Measurements from ENCODE around the gene TAL1.
"Not testable (repeated sequence)": the region's sequence is repeated elsewhere in the genome, so short reads cannot be mapped to it uniquely, and the experiment has no call there.

The TAL1 gene

GRCh38 chr1:47232187-47232874 lies at the start of gene TAL1:
Gene TAL1, minus strand, starts transcription at chr1:47232225. Its CDS starts 6,337 bp downstream, at chr1:47225888.
- no peak for DNase-seq (ENCODE audit: low read depth in 2 of 2)

DNA sequence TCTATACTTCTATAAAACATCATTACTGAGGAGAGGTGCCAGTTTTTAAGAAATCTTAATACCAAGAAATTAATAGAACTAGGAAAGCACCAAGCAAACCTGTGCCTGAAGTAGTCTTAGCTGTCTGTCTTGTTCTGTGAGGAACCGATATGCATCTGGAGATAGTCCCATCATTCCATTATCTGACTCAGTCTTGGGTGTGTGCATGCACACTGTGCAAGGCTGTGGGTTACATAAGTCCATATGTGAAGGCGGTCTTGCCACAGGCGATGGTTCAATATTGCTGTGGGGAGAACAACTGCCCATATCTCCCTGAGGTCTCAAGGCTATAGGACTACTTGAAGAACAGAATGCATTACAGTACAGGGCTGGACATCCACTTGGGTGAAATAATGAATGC lies 48.1 kb upstream of the TAL1 start:
- DNase-seq (ENCODE audit: low read depth in 2 of 2), result no peak

GRCh38 chr1:47276850-47277249 lies 44.8 kb upstream of the TAL1 start:
- DNase-seq (ENCODE audit: low read depth in 2 of 2), result no peak

DNA sequence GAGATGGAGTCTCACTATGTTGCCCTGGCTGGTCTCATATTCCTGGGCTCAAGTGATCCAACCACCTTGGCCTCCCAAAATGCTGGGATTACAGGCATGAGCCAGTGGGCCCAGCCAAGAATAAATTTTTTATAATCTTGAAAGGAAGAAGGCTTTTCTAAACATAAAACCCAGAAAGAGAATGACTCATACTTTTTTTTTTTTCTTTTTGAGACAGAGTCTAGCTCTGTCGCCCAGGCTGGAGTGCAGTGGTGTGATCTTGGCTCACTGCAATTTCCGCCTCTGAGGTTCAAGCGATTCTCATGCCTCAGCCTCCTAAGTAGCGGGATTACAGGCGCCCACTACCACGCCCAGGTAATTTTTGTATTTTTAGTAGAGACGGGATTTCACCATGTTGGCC lies 43.8 kb upstream of the TAL1 start:
- DNase-seq (ENCODE audit: low read depth in 2 of 2), result not testable (repeated sequence)

DNA sequence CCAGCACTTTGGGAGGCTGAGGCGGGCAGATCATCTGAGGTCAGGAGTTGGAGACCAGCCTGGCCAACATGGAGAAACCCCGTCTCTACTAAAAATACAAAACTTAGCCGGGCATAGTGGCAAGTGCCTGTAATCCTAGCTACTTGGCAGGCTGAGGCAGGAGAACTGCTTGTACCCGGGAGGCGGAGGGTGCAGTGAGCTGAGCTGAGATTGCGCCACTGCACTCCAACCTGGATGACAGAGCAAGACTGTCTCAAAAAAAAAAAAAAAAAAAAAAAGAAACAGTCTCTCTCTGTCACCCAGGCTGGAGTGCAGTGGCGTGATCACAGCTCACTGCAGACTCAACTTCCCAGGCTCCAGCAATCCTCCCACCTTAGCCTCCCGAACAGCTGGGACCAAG lies 33.5 kb upstream of the TAL1 start:
- DNase-seq (ENCODE audit: low read depth in 2 of 2), result not testable (repeated sequence)

GRCh38 chr1:47262787-47263413 lies 30.9 kb upstream of the TAL1 start:
- peak; percentile 8 to 20 for DNase-seq (ENCODE audit: low read depth in 2 of 2)

GRCh38 chr1:47257224-47257623 lies 25.2 kb upstream of the TAL1 start:
- DNase-seq (ENCODE audit: low read depth in 2 of 2), result no peak

DNA sequence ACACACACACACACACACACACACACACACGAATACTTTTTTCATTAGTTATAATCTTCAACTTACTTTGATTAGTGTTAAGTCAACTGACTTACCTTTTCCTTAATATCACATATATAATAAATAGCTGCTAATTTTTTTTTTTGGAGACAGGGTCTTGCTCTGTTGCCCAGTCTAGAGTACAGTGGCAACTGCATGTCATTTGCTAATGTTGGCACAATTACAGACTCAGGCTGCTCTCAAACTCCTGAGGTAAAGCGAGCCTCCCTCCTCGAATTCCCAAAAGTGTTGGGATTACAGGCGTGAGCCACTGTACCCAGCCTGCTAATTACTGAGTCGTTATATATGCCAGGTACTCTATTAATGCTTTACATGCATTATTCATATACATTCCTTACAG lies 20.8 kb upstream of the TAL1 start:
- DNase-seq (ENCODE audit: low read depth in 2 of 2), result no peak

DNA sequence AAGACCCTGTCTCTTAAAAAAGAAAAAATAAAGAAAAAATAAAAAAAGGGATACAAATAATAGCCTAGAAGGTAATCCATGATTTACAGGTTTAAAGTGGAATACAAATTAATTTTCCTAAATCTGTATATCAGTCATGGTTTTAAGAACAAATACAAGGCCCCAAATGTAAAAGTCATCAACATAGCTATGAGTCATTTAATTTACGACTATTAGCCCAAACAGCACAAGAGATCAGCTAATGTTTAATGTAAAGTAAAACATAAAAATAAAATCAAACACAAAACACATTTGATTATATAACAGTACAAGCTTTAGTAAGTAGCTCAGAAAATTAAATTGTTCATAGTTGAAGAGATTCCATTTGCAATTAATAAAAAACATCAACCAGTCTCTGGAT lies 20.3 kb upstream of the TAL1 start:
- no peak for DNase-seq (ENCODE audit: low read depth in 2 of 2)

GRCh38 chr1:47249755-47250154 lies 17.7 kb upstream of the TAL1 start:
- no peak for DNase-seq (ENCODE audit: low read depth in 2 of 2)

DNA sequence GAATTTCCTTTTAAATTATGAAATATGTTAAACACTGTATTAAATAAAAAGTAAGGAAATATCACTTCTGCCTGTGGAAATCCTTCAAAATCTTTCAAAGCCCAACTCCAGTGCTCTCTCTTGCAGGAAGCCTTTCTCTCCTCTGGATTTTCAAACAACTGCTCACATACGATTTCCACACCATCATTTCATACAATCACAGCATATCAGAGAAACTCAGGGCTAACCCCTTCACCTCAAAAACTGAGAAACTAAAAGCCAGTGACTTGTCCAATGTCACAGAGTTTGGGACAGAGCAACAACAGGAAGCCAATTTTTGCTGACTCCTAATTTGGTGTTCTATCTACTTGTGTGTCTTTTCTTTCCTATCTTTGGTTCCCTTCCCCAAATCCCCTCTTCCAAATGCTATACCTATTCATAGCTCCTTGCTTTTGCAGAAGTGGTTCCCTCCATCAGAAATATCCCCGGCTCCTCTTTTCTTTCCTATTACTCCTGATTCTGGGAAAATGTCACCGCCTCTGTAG lies 12.4 kb upstream of the TAL1 start:
- DNase-seq (ENCODE audit: low read depth in 2 of 2), result no peak

GRCh38 chr1:47243910-47244309 lies 11.9 kb upstream of the TAL1 start:
- no peak for DNase-seq (ENCODE audit: low read depth in 2 of 2)

DNA sequence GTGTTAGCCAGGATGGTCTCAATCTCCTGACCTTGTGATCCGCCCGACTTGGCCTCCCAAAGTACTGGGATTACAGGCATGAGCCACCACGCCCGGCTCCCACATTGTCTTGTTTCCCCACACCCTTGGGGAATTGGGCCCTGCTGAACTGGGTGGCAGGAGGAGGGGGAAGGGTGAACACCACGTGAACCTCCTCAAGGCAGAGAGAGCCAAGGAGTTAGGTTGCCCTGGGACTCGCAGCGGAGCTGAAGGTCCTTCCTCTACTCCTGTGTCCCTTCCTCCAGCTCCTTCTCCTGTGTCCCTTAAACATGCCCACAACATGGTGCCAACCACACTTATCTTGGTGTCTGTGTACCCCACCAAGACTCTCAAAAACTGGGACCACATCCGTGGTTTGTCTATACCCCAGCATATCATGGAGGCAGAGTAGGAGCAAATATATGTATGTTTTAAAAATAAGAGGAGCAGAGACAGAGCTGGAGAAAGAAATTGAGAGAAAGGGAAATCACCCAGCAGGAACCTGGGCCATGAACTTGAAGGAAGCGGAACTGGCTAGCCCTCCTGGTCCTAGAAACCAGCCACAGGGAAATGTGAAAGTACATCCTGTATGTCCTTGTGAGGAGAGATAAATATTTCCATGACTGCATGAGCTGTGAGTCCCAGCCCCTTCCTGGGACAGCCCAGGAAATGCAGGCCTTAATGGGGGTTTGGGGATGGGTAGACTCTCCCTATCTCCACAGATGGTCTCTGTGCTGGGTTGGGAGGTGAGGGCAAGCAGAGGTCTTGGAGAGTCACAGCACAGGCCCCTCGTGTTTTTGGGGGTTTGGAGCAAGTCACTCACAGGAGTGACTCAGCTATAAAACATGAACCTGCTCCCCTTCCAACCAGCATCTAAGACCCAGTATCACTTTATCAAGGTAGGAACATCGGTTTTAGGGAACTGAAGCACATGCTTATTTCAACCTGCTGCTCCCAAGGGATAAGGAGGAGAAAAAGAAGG lies 9.4 kb upstream of the TAL1 start:
- no peak for DNase-seq (ENCODE audit: low read depth in 2 of 2)

- no peak for DNase-seq (ENCODE audit: low read depth in 2 of 2)
Observed at GRCh38 chr1:47238935-47239592, 7.0 kb upstream of the TAL1 start.

GRCh38 chr1:47235806-47236205 lies 3.8 kb upstream of the TAL1 start:
- no peak for DNase-seq (ENCODE audit: low read depth in 2 of 2)

DNA sequence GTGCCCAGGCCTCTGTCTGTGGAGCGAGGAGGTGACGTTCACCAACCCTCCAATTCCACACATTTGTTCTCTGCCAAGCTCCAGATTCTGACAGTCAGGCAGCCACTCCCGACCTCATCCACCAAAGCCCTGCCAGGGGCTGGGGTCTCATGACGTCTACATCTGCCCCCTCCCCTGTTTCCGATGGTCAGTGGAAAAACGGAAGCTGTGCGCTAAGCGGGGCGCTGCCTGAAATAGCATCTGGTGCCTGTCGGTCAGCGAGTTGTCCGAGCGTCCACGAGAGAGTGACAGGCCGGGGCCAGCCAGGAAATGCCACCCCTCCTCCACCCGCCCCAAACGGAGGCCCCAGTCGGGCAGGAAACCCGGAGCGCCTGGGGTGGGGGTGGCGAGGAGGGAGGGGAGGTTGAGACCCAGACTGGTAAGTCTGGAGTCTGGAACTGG lies 3.2 kb upstream of the TAL1 start:
- DNase-seq (ENCODE audit: low read depth in 2 of 2), result no peak

GRCh38 chr1:47233186-47233585 lies 1.2 kb upstream of the TAL1 start:
- DNase-seq (ENCODE audit: low read depth in 2 of 2), result no peak

- no peak for DNase-seq (ENCODE audit: low read depth in 2 of 2)
Observed at GRCh38 chr1:47231301-47232186, 481 bp downstream of the TAL1 start.

GRCh38 chr1:47230692-47231300 lies 1.2 kb downstream of the TAL1 start:
- no peak for DNase-seq (ENCODE audit: low read depth in 2 of 2)
